Measurements from ENCODE around the gene SLC38A8.

Gene SLC38A8

DNA sequence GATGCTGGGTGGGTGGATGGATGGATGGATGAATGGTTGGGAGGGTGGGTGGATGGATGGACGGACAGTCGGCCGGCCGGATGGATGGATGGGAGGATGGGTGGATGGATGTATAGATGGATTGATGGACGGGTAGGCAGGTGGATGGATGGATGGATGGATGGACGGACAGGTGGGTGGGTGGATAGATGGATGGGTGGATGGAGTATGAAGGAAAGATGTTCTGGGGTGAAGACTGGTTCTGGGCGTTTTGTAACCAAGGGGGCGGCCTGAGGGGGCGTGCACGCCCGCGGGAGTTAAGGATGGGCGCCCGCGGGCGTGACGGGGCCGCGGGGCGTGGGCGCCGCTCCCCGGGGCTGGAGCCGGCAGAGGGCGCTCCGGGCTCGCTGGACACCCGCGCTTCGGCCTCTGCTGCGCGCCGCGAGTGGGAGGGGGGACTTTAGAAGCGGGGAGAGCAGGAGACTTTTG lies 74.7 kb downstream of the SLC38A8 start, which contains the start of gene NECAB2:
Gene NECAB2 (plus strand): TSS at position 407 of the 468 bp plus-strand sequence. CDS start 405 bp downstream, outside the sequence.
- peak; percentile 10 to 27 for DNase-seq

DNA sequence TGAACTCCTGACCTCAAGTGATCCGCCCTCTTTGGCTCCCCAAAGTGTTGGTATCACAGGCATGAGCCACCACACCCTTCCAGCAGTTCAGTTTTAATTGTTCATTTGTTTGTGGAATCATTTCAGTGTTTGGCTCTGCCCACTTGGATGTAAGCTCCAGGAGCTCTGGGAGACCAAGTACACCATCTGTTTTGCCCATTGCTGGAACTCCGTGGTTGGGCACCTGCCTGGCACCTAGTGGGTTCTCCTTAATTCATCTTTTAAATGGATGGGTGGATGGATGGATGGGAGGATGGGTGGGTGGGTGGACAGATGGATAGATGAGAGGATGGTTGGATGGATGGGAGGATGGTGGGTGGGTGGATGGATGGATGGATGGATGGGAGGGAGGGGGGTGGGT lies 75.5 kb downstream of the SLC38A8 start:
- DNase-seq, result no peak

- no peak for DNase-seq
Measured at GRCh38 chr16:83966153-83966696, 76.4 kb downstream of the SLC38A8 start.

DNA sequence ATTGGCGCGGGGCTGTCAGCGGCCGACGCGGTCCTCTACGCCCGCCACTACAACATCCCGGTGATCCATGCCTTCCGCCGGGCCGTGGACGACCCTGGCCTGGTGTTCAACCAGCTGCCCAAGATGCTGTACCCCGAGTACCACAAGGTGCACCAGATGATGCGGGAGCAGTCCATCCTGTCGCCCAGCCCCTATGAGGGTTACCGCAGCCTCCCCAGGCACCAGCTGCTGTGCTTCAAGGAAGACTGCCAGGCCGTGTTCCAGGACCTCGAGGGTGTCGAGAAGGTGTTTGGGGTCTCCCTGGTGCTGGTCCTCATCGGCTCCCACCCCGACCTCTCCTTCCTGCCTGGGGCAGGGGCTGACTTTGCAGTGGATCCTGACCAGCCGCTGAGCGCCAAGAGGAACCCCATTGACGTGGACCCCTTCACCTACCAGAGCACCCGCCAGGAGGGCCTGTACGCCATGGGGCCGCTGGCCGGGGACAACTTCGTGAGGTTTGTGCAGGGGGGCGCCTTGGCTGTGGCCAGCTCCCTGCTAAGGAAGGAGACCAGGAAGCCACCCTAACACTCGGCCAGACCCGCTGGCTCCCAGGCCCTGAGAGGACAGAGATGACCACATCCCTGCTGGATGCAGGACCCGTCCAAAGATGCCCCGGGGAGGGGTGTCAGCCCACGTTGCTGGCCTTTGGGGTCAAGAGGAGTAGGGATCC lies 77.0 kb downstream of the SLC38A8 start:
- DNase-seq, result no peak

DNA sequence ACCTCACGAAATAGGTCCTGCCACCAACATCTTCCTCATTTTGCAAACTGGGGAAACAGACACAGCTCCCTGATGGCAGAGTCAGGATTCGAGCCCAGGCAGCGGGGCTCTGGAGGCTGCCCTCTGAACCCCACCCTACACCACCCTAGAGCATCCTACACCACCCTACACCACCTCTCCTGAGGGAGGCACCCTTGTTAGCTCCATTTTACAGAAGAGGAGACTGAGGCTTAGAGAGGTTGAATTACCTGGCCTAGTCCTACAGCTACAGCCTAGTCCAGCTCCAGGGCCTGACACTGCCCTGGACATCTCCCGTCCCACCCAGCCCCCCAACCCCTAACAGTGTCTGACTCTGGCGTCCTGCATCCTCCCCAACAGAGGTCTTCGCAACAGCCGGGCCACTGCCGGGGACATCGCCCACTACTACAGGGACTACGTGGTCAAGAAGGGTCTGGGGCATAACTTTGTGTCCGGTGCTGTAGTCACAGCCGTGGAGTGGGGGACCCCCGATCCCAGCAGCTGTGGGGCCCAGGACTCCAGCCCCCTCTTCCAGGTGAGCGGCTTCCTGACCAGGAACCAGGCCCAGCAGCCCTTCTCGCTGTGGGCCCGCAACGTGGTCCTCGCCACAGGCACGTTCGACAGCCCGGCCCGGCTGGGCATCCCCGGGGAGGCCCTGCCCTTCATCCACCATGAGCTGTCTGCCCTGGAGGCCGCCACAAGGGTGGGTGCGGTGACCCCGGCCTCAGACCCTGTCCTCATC lies 77.7 kb downstream of the SLC38A8 start:
- DNase-seq, result no peak

- DNase-seq, result no peak
Measured at GRCh38 chr16:83963277-83964119, 79.1 kb downstream of the SLC38A8 start.

GRCh38 chr16:83961591-83961990 lies 81.0 kb downstream of the SLC38A8 start:
- no peak for DNase-seq

- no peak for DNase-seq
Measured at GRCh38 chr16:83960521-83961249, 81.9 kb downstream of the SLC38A8 start.
